AG04449 (cell line): ENCODE measurements around the gene ELOVL4.

Source experiments
- CTCF ChIA-PET: fragments of 350-600 bp; formaldehyde crosslinking; extraction: SDS; loops from one replicate; lab custom pipeline; 2021; ENCODE audit warnings: antibody characterized with exemption; lab: Yijun Ruan, JAX
- POLR2A ChIA-PET: fragments of 400-600, 350-600 bp; formaldehyde crosslinking; extraction: SDS; loops from one replicate; lab custom pipeline; 2020; ENCODE audit warnings: antibody characterized with exemption, inconsistent platforms; lab: Yijun Ruan, JAX
- DNase-seq: peaks from one replicate; pipeline ENCODE4 v3.0.0-alpha.2; 2010; ENCODE audit warnings: low read depth, low spot score
- H3K4me3 ChIP-seq: 2 replicates; pipeline ENCODE4 v1.5.1; 2011; ENCODE audit warnings: low read depth, mild to moderate bottlenecking, control low read depth, low read length
- TF ChIP-seq, protein P1 (sequence below): IDR thresholded peaks from one replicate; pipeline ENCODE4 v1.5.1; 2011; ENCODE audit warnings: mild to moderate bottlenecking, moderate library complexity, low read length, control low read depth, inconsistent platforms; ENCODE audit not compliant: insufficient read depth; ENCODE audit errors: missing control alignments

The ELOVL4 gene

GRCh38 chr6:79928478-79928998, 18.8 kb downstream of the ELOVL4 start:
- CTCF ChIA-PET, result interaction anchor here (0.7 to 2.7 kb wide), 2 partner anchors 17 to 20 kb away, joined by 3 to 9 read pairs; no protein-coding TSS in a partner anchor
- no peak overlapping the region for H3K4me3 ChIP-seq
- DNase-seq, result no peak
- TF ChIP-seq, protein P1, sequence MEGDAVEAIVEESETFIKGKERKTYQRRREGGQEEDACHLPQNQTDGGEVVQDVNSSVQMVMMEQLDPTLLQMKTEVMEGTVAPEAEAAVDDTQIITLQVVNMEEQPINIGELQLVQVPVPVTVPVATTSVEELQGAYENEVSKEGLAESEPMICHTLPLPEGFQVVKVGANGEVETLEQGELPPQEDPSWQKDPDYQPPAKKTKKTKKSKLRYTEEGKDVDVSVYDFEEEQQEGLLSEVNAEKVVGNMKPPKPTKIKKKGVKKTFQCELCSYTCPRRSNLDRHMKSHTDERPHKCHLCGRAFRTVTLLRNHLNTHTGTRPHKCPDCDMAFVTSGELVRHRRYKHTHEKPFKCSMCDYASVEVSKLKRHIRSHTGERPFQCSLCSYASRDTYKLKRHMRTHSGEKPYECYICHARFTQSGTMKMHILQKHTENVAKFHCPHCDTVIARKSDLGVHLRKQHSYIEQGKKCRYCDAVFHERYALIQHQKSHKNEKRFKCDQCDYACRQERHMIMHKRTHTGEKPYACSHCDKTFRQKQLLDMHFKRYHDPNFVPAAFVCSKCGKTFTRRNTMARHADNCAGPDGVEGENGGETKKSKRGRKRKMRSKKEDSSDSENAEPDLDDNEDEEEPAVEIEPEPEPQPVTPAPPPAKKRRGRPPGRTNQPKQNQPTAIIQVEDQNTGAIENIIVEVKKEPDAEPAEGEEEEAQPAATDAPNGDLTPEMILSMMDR, result no peak
- POLR2A ChIA-PET, result no interaction called here

- no peak overlapping the region for H3K4me3 ChIP-seq
- TF ChIP-seq, protein P1, result no peak
- POLR2A ChIA-PET, result no interaction called here
- CTCF ChIA-PET, result interaction anchor here (2.7 kb wide), 1 partner anchor 21 kb away, joined by 9 read pairs; no protein-coding TSS in a partner anchor
- DNase-seq, result no peak
These were observed 19.6 kb downstream of the ELOVL4 start for GRCh38 chr6:79927758-79928157.

- no peak for DNase-seq
- no peak overlapping the region for H3K4me3 ChIP-seq
- TF ChIP-seq, protein P1, result no peak
- ChIA-PET POLR2A (no interaction called here), CTCF (interaction anchor here (1.2 kb wide), 1 partner anchor 52 kb away, joined by 3 read pairs; no protein-coding TSS in a partner anchor)
These were observed 24.1 kb downstream of the ELOVL4 start for GRCh38 chr6:79923270-79923669.

DNA sequence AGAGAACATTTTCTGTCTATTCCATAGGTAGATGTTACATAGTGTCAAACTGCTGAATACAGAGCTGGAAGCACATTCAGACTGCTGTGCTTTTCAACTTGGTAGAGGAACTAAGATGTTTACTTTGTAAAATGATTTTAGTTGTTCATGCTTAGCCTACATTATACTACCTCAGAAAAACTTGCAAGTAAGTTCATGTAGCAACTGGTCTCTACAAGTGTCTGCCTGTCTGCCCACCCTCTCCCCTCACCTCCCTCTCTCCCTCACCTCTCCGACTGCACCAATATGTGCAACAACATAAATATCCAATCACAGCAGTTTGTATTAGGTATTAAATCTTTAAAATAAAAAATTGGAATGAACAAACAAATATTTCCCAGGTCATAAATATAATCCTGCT, 25.3 kb downstream of the ELOVL4 start:
- DNase-seq, result no peak
- ChIA-PET POLR2A (no interaction called here), CTCF (interaction anchor here (1.2 kb wide), 1 partner anchor 51 kb away, joined by 3 read pairs; no protein-coding TSS in a partner anchor)
- no peak overlapping the region for H3K4me3 ChIP-seq
- TF ChIP-seq, protein P1, result no peak

GRCh38 chr6:79913369-79913768, 34.0 kb downstream of the ELOVL4 start:
- CTCF ChIA-PET, result interaction anchor here (1.2 kb wide), 1 partner anchor 180 kb away, joined by 3 read pairs; no protein-coding TSS in a partner anchor
- no peak overlapping the region for H3K4me3 ChIP-seq
- TF ChIP-seq, protein P1, result no peak
- POLR2A ChIA-PET, result no interaction called here
- DNase-seq, result no peak

GRCh38 chr6:79911992-79912391, 35.4 kb downstream of the ELOVL4 start:
- H3K4me3 ChIP-seq, result no peak overlapping the region
- TF ChIP-seq, protein P1, result no peak
- DNase-seq, result no peak
- ChIA-PET CTCF (interaction anchor here (0.6 to 2.0 kb wide), 4 partner anchors 16 to 182 kb away, joined by 3 to 9 read pairs (median 3); partner anchors contain the start of gene ELOVL4), POLR2A (no interaction called here)
